Stimulated activated CD4-positive, alpha-beta T cell treated with anti-CD3 and anti-CD28 coated beads, Interleukin-12 subunit alpha, Interleukin-12 subunit beta, amount 100 ng/mL, for 4 hours (primary cell): ENCODE data around the gene PRKCZ.
"Not testable (repeated sequence)": the region's sequence is repeated elsewhere in the genome, so short reads cannot be mapped to it uniquely, and the experiment has no call there.

Experiments
- DNase-seq: peaks from one replicate; pipeline ENCODE4 v3.0.0-alpha.2; 2020

The PRKCZ gene

GRCh38 chr1:2088458-2088857, 38.2 kb downstream of the PRKCZ start:
- no peak for DNase-seq

- no peak for DNase-seq
Measured at GRCh38 chr1:2089051-2089450, 38.8 kb downstream of the PRKCZ start.

DNA sequence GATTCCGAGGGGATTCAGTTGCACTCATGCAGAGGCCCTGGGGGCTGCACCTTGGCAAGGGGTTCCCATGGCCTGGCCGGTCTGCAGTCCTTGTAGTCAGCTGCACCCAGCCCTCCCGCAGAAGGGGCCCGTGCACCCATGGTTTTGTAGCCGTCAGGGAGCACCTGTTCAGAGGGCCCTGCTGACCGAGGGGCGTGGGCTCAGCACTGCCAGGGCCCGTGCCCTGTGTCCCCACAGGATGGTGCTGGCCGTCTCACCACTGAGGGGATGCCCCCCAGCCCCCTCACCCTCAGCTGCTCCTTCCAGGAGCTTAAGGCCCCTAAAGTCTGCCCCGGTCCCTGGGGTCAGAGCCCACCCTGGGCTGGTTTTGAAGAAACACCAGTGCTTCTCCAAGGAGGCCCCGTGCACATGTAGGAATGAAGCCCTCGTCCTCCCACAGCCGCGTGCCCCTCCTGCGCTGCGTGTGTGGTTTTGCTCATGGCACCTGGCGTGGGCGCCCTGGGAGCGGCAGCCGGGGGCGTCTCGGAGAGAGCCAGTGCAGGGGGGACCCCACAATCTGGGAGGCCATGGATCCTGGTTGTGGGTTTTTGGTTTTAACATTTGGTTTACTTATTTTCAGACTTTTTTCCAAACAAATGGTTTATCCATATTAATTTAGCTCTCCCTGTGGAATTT, 40.1 kb downstream of the PRKCZ start:
- DNase-seq = no peak

- DNase-seq = peak; percentile 38
Measured at GRCh38 chr1:2091611-2092604, 41.7 kb downstream of the PRKCZ start.

DNA sequence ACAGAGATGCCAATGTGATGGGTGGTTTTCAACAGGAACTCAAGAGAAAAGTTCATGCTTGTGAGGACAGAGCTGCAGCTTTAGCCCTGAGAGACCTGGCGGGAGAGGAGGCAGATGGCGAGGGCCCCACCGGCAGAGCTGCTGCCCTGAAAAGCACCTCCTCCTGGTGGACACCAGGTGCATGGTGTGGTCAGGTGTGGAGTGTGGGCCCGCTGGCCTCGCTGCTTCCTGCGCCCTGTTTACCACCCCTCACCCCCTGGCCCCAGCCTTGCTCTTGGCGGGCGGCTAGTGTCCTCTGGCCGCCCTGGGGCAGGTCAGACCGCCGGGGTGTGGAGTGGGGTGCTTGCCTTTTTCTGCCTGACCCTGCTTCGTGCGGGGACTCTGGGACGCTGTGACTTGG, 42.8 kb downstream of the PRKCZ start:
- DNase-seq = no peak

GRCh38 chr1:2093636-2094035, 43.4 kb downstream of the PRKCZ start:
- DNase-seq = no peak

DNA sequence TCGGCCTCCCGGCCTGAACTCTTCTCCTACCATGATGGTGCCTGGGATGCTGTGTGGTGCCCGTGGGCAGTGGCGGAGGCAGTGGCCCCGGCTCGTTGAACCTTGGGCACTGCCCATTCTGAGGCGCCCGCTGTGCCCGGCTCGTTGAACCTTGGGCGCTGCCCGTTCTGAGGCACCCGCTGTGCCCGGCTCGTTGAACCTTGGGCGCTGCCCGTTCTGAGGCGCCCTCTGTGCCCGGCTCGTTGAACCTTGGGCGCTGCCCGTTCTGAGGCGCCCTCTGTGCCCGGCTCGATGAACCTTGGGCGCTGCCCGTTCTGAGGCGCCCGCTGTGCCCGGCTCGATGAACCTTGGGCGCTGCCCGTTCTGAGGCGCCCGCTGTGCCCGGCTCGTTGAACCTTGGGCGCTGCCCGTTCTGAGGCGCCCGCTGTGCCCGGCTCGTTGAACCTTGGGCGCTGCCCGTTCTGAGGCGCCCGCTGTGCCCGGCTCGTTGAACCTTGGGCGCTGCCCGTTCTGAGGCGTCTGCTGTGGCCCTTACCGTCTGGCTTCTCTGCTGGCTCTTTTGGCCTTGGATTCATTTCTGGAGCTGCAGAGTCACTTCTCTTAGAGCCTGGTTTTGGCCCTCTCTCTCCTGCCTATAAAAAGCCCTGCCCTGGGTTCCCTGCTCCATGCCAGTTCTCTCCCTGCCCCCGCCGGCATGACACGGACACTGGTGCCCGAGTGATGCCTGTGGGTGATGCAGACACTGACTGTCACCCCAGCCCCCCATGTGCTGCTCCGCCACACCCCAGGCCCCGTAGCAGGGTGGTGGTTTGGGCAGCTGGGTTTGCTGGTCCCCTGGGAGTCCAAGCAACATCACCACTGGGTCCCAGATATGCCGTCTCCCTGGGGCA, 44.3 kb downstream of the PRKCZ start:
- DNase-seq = not testable (repeated sequence)

GRCh38 chr1:2095394-2095793, 45.2 kb downstream of the PRKCZ start:
- no peak for DNase-seq

GRCh38 chr1:2095981-2096736, 45.9 kb downstream of the PRKCZ start:
- no peak for DNase-seq

DNA sequence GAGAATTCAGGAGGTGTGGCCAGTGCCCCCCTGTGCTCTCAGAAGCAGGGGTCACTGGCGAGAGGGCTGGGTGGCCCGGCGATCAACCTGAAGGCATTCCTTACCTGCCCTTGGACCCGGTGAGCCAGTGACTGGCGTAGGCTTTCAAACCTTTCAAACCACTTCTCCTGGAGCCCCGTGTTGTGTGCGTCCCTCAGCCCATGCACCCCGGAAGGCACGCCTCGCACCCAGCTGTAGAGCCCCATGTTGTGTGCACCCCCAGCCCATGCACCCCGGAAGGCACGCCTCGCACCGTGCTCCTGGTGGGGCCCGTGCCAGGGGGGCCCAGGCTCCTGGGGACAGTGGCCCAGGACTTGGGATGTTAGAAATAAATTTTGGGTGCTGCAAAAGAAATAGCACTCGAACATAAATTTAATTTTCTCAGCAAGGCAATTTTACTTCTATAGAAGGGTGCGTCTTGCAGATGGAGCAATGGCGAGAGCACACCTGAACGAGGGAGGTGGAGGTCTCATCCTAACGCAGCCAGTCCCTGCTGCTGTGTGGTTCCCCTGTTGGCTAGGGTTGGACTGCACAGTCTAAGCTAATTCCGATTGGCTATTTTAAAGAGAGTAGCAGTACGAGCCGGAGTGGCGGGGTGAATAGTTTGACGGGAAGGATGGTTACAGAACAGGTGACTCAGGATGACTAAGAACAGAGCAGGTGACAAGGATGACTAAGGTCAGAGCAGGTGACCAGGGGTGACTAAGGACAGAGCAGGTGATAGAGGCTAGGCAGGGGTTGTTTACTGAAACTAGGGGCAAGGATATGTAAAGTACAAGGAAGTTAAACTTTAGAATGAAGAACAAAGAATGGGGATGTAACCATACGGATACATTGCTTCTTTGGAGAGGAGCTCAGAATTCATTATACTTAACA, 47.4 kb downstream of the PRKCZ start:
- no peak for DNase-seq

- DNase-seq = no peak
Measured at GRCh38 chr1:2098301-2098698, 48.1 kb downstream of the PRKCZ start.

DNA sequence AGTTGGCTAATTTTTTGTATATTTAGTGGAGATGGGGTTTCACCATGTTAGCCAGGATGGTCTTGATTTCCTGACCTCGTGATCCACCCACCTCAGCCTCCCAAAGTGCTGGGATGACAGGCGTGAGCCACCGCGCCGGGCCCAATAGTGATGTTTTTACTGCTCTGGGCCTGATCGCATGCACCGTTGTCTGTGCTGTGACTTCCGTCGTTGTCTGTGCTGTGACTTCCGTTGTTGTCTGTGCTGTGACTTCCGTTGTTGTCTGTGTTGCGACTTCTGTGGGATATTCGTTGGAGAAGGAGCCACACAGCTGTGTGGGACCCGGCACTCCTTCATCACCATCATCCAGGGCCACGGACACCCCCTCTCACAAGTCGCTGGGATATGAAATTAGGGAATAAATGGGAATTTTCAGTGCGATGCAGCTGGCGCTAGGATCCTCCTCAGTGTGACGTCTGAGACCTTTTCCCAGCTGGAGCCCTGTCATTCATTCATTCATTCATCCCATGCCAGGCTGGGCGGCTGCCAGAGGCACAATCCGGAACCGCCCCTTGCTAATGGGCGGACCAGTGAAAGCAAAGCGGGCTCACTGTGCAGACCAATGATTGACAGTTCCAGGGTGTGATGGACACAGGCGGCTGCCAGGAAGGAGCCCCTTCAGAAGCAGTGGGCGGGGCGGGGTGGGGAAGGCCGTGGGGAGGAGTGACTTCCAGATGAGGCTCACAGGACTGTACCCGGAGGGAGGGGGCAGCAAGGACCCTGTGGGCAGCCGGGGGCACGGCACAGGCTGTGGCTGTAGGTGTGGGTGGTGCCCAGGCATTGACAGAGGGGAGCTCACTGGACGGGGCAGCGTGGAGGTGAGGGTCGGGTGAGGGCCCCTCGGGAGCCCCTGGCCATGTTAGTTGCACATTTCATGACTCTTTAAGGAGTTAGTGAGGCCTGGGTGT, 48.9 kb downstream of the PRKCZ start:
- no peak for DNase-seq

GRCh38 chr1:2099886-2100779, 49.9 kb downstream of the PRKCZ start:
- no peak for DNase-seq

DNA sequence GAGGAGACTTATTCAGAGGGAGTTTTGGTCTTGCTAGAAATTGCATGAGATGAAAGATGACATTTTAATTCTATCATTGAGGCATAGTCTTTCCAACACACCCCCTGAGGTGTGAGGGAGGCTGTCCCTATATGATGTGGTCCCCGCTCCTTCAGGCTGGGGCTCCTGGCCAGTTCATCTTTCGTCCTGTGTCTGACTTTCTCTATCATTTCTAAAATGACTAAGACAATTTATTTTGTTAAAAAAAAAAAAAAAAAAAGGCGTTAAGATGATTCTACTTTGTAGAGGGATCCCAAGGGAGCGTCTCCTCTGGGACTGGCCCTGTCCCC, 50.5 kb downstream of the PRKCZ start:
- DNase-seq = no peak

DNA sequence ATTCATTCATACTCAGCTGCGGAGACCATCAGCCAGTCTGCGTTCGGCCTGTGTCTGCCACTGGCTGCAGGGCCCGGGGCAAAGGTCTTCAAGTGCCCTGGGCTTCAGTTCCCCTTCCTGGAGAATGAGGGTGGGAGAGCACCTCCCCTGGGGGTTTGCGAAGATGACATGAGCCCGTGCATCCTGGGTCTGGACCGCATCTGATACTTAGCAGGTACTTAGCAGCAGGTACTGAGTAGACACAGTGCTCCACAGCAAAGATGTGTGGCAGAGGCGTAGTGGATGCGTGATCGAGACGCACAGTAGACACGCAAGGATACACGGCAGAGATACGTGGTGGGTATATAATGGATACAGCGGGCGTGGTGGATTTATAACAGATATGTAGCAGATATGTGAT, 51.3 kb downstream of the PRKCZ start:
- no peak for DNase-seq

GRCh38 chr1:2101946-2102345, 51.7 kb downstream of the PRKCZ start:
- no peak for DNase-seq

GRCh38 chr1:2102753-2103152, 52.5 kb downstream of the PRKCZ start:
- no peak for DNase-seq

- DNase-seq = no peak
Measured at GRCh38 chr1:2103266-2103900, 53.2 kb downstream of the PRKCZ start.
